Osteoblast (primary cell): Measurements from ENCODE around the gene TCF7L1. TPM values are rescaled to one million over a fixed set of nuclear protein-coding genes. Genes with fewer than 3 reads are reported as not detected.

Experiments used
- DNase-seq: peaks from one replicate; pipeline ENCODE4 v3.0.0; 2011; ENCODE audit warnings: low spot score, mixed read lengths; ENCODE audit not compliant: insufficient read length; ENCODE audit errors: missing footprints
- H2AFZ ChIP-seq: 2 replicates; pipeline ENCODE4 v1.6.0; 2011; ENCODE audit warnings: mild to moderate bottlenecking, low read length
- H3K27ac ChIP-seq: 2 replicates; pipeline ENCODE4 v1.5.1; 2011; ENCODE audit warnings: mild to moderate bottlenecking, low read depth, low read length, moderate library complexity
- H3K27me3 ChIP-seq: 2 replicates; pipeline ENCODE4 v1.6.0; 2012; ENCODE audit warnings: mild to moderate bottlenecking, control low read depth, inconsistent platforms, low read length, moderate library complexity; ENCODE audit not compliant: insufficient read depth
- H3K36me3 ChIP-seq: 2 replicates; pipeline ENCODE4 v1.5.1; 2011; ENCODE audit warnings: mild to moderate bottlenecking, low read length, control low read depth, moderate library complexity; ENCODE audit not compliant: insufficient read depth
- H3K4me1 ChIP-seq: 2 replicates; pipeline ENCODE4 v1.5.1; 2011; ENCODE audit warnings: mild to moderate bottlenecking, low read length, control low read depth, moderate library complexity; ENCODE audit not compliant: insufficient read depth
- H3K4me2 ChIP-seq: 2 replicates; pipeline ENCODE4 v1.6.0; 2011; ENCODE audit warnings: mild to moderate bottlenecking, low read length; ENCODE audit not compliant: insufficient read depth
- H3K4me3 ChIP-seq: fragments of 200-600 bp; sonication (generic); 3 replicates; pipeline ENCODE4 v1.5.1; 2012; ENCODE audit warnings: mild to moderate bottlenecking, low read length, inconsistent platforms; ENCODE audit not compliant: insufficient read depth
- H3K79me2 ChIP-seq: 2 replicates; pipeline ENCODE4 v1.6.0; 2012; ENCODE audit warnings: mild to moderate bottlenecking, low read length, control low read depth, inconsistent platforms; ENCODE audit not compliant: insufficient read depth
- H3K9me3 ChIP-seq: 2 replicates; pipeline ENCODE4 v1.5.1; 2011; ENCODE audit warnings: low read depth, low read length, control low read depth
- H4K20me1 ChIP-seq: 2 replicates; pipeline ENCODE4 v1.6.0; 2012; ENCODE audit warnings: mild to moderate bottlenecking, low read length, control low read depth; ENCODE audit not compliant: insufficient read depth
- total RNA-seq: library from RNA; depleted of rRNA; stranded (reverse); fragments of >200 nt; gene quantifications from 2 replicates; pipeline ENCODE4 v1.2.3, GENCODE V29; 2012
- TF ChIP-seq, protein P1 (sequence below): IDR thresholded peaks from 2 replicates; pipeline ENCODE4 v1.5.1; 2011; ENCODE audit warnings: mild to moderate bottlenecking, low read depth, low read length, moderate library complexity; ENCODE audit errors: extremely low read depth

Gene TCF7L1
- total RNA-seq, 1 donor: 2.5 TPM

DNA sequence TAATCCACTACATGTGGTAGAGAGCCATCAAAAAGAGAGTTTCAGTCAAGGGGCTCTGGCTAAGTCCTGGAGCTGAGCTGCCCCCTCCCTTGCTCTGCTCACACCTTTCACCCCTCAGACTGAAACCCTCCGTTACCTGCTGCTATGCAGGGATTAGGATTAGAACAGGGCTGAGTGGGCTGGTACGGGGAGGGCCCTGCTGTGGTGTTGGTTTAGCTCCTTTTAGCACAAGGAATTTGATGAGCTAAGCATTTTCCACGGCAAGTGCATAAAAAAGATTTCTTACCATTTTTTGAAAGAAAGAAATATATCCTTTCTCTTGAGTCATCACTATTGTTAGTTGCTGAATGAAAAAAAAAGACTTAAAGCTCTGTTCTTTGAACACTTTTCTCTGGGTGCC lies 46.3 kb downstream of the TCF7L1 start:
- Histone ChIP-seq H3K79me2 (peaks cover 56% of the 10 kb centered on the region), H3K4me2 (no peak overlapping the region), H2AFZ (no peak overlapping the region), H4K20me1 (peaks cover 65% of the 10 kb centered on the region), H3K36me3 (no peaks in the 10 kb centered on the region), H3K4me1 (peaks cover 32% of the 10 kb centered on the region), H3K9me3 (no peaks in the 10 kb centered on the region), H3K27me3 (no peaks in the 10 kb centered on the region), H3K4me3 (no peak overlapping the region), H3K27ac (no peak overlapping the region)
- TF ChIP-seq, protein P1, sequence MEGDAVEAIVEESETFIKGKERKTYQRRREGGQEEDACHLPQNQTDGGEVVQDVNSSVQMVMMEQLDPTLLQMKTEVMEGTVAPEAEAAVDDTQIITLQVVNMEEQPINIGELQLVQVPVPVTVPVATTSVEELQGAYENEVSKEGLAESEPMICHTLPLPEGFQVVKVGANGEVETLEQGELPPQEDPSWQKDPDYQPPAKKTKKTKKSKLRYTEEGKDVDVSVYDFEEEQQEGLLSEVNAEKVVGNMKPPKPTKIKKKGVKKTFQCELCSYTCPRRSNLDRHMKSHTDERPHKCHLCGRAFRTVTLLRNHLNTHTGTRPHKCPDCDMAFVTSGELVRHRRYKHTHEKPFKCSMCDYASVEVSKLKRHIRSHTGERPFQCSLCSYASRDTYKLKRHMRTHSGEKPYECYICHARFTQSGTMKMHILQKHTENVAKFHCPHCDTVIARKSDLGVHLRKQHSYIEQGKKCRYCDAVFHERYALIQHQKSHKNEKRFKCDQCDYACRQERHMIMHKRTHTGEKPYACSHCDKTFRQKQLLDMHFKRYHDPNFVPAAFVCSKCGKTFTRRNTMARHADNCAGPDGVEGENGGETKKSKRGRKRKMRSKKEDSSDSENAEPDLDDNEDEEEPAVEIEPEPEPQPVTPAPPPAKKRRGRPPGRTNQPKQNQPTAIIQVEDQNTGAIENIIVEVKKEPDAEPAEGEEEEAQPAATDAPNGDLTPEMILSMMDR: no peak
- DNase-seq: peak; percentile 46

DNA sequence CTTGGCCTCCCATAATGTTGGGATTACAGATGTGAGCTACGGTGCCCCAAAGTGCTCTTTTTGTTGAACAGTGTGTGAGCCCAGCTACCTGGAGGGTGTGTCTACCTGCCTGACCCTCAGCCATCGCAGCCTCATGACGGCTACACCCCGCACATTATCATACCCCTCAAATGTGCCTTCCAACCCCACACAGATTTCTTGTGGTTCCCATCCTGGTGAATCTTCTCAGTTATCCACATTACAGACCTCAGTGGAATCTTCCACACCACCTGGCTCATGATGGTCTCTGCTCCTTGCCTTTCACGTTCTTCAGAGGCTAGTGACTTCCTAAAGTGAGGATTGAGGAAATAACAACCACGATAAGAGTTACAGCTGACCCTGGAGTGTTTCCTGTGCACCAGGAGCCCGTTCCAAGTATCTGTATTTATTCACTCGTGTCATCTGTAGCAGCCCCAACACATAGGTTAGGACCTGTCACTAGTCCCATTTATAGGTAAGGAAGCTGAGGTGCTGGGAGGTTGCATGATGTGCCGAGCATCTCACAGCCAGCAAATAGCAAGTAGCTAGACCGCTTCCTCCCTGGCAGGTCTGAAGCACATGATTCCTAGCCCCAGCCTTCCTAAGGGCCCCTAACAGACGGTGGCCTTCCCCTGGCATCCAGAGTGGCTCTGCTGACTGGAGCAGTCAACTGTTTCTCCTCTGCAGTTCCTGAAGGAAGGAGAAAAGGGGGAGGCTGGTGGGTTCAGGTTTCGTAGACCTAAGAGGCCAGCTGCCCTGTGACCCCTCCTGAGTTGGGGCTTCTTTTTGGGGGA lies 47.3 kb downstream of the TCF7L1 start:
- Histone ChIP-seq H3K79me2 (peaks cover 56% of the 10 kb centered on the region), H2AFZ (no peak overlapping the region), H3K27me3 (no peaks in the 10 kb centered on the region), H4K20me1 (peaks cover 63% of the 10 kb centered on the region), H3K9me3 (no peaks in the 10 kb centered on the region), H3K36me3 (no peaks in the 10 kb centered on the region), H3K4me1 (peaks cover 28% of the 10 kb centered on the region), H3K4me2 (no peak overlapping the region), H3K4me3 (no peak overlapping the region), H3K27ac (no peak overlapping the region)
- no peak for DNase-seq
- TF ChIP-seq, protein P1: no peak

DNA sequence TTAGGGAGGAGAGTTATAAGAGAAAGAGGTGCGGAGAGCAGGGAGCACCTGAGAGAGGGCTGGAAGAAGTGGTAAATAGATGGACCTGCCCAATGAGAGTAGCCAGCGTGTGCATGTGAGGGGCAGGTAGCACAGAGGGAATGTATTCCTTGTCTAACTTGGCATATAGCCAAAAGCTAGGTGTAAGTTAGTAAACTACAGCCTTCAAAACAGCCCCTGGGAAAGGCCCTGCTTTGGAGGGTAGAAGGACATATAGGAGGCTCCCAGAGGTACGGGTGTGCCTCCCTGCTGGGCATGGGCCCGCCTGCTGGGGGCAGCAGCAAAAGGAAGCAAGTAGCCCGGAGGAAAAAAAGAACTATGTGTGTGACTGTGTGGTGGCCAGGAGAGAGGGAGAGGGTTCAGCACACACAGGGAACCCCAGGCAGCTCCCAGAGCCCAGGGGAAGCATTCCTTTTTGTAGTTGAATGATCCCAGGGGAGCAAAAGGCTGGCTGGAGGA lies 48.0 kb downstream of the TCF7L1 start:
- peaks cover 24% of the 10 kb centered on the region for H3K4me1 ChIP-seq
- TF ChIP-seq, protein P1: no peak
- H3K36me3 ChIP-seq: no peaks in the 10 kb centered on the region
- no peaks in the 10 kb centered on the region for H3K9me3 ChIP-seq
- H3K4me2 ChIP-seq: no peak overlapping the region
- H3K27me3 ChIP-seq: no peaks in the 10 kb centered on the region
- H4K20me1 ChIP-seq: peaks cover 63% of the 10 kb centered on the region
- peaks cover 54% of the 10 kb centered on the region for H3K79me2 ChIP-seq
- no peak overlapping the region for H3K4me3 ChIP-seq
- no peak overlapping the region for H2AFZ ChIP-seq
- peak; percentile 77 for DNase-seq
- H3K27ac ChIP-seq: no peak overlapping the region

GRCh38 chr2:85181844-85182456 lies 48.8 kb downstream of the TCF7L1 start:
- H3K27me3 ChIP-seq: no peaks in the 10 kb centered on the region
- no peaks in the 10 kb centered on the region for H3K36me3 ChIP-seq
- H3K79me2 ChIP-seq: peaks cover 49% of the 10 kb centered on the region
- peak; percentile 44 for DNase-seq
- H3K9me3 ChIP-seq: no peaks in the 10 kb centered on the region
- peaks cover 63% of the 10 kb centered on the region for H4K20me1 ChIP-seq
- H3K4me3 ChIP-seq: no peak overlapping the region
- no peak overlapping the region for H3K4me2 ChIP-seq
- H3K4me1 ChIP-seq: peaks cover 24% of the 10 kb centered on the region
- H2AFZ ChIP-seq: no peak overlapping the region
- H3K27ac ChIP-seq: no peak overlapping the region
- TF ChIP-seq, protein P1: no peak
